CD4-positive, alpha-beta T cell (primary cell): ENCODE results near the gene PRKCQ. TPM values are rescaled to one million over a fixed set of nuclear protein-coding genes. Genes with fewer than 3 reads are reported as not detected.
A peak's percentile ranks its signal among the peaks of the same experiment; 100 is the strongest.

Experiments used
- ATAC-seq: fragments of 200-7000 bp; cut with Tn5 transposase; one replicate; pipeline ENCODE4 v1.10.0; 2022; ENCODE audit warnings: mild to moderate bottlenecking; ENCODE audit not compliant: poor library complexity
- CTCF ChIA-PET: fragments of 350-600 bp; sonication (Branson Sonifier 250); formaldehyde crosslinking; loops from one replicate; lab custom pipeline; 2021; ENCODE audit warnings: antibody characterized with exemption, inconsistent platforms; lab: Charles Lee
- POLR2A ChIA-PET: fragments of 350-600 bp; sonication (Branson Sonifier 250); formaldehyde crosslinking; loops from one replicate; lab custom pipeline; 2021; ENCODE audit warnings: antibody characterized with exemption, inconsistent platforms; lab: Charles Lee
- DNase-seq, 14 experiments: peaks; one replicate each; pipeline ENCODE4 v3.0.0-alpha.2; 2013 to 2020; ENCODE audit warnings: mixed read lengths in 2 of 14
- H3K27ac ChIP-seq, 2 donors: one replicate each; pipeline versions ENCODE4 v1.5.1 to v1.7.0; 2013; ENCODE audit warnings: low read length in 2 of 2, low read depth in 1 of 2, mild to moderate bottlenecking in 1 of 2
- H3K27me3 ChIP-seq, 2 experiments: 1 replicate in 1 of 2; 2 replicates in 1 of 2; pipeline versions ENCODE4 v1.6.1 to v1.7.0; 2013; ENCODE audit warnings: low read length in 2 of 2, control low read depth in 1 of 2, mild to moderate bottlenecking in 1 of 2, moderate library complexity in 1 of 2; ENCODE audit not compliant: insufficient read depth in 2 of 2, control insufficient read depth in 1 of 2
- H3K36me3 ChIP-seq: one replicate; pipeline ENCODE4 v1.6.1; 2013; ENCODE audit warnings: low read length, control low read depth; ENCODE audit not compliant: insufficient read depth
- H3K4me1 ChIP-seq: one replicate; pipeline ENCODE4 v1.6.1; 2013; ENCODE audit warnings: low read length, control low read depth; ENCODE audit not compliant: insufficient read depth
- H3K4me3 ChIP-seq: one replicate; pipeline ENCODE4 v1.5.1; 2013; ENCODE audit warnings: mild to moderate bottlenecking, low read length, moderate library complexity
- H3K9me3 ChIP-seq, 2 experiments: 1 replicate in 1 of 2; 2 replicates in 1 of 2; pipeline versions ENCODE4 v1.6.1 to v1.7.0; 2013; ENCODE audit warnings: low read length in 2 of 2, mild to moderate bottlenecking in 2 of 2, control low read depth in 1 of 2, moderate library complexity in 1 of 2; ENCODE audit not compliant: control insufficient read depth in 1 of 2, insufficient read depth in 1 of 2
- H3K27ac Mint-ChIP-seq: one replicate; pipeline ENCODE4 v1.8.0; 2020; ENCODE audit warnings: mixed read lengths
- H3K27me3 Mint-ChIP-seq: one replicate; pipeline ENCODE4 v1.8.0; 2021; ENCODE audit warnings: mixed read lengths
- H3K36me3 Mint-ChIP-seq: one replicate; pipeline ENCODE4 v1.8.0; 2021; ENCODE audit warnings: low read depth, mixed read lengths
- H3K4me1 Mint-ChIP-seq: one replicate; pipeline ENCODE4 v1.8.0; 2021; ENCODE audit warnings: low read depth, mixed read lengths
- H3K4me3 Mint-ChIP-seq: one replicate; pipeline ENCODE4 v1.8.0; 2020; ENCODE audit warnings: mild to moderate bottlenecking, mixed read lengths
- H3K9me3 Mint-ChIP-seq: one replicate; pipeline ENCODE4 v1.8.0; 2020; ENCODE audit warnings: mixed read lengths
- intact Hi-C, 2 experiments: fragments of 100-400 bp; cut with DNase I in 1 of 2; cut with micrococcal nuclease in 1 of 2; formaldehyde crosslinking; loops; one replicate each; pipeline versions ENCODE4 v1.15.1 to v1.9.0; 2023 to 2025; cut with DNase I, micrococcal nuclease
- total RNA-seq, 174 experiments: library from RNA in 2 of 174; stranded (reverse) in 2 of 174; gene quantifications; one replicate each; pipeline ENCODE4 v1.2.3 and lab custom pipeline; 2021 to 2026
- TF ChIP-seq, protein P1 (sequence below): fragments of 200-600 bp; IDR thresholded peaks from one replicate; pipeline ENCODE4 v1.8.0; 2022; ENCODE audit warnings: antibody characterized with exemption, mild to moderate bottlenecking

Gene PRKCQ
- total RNA-seq, 2 experiments from 2014 or later = 43.4 to 43.9 TPM

DNA sequence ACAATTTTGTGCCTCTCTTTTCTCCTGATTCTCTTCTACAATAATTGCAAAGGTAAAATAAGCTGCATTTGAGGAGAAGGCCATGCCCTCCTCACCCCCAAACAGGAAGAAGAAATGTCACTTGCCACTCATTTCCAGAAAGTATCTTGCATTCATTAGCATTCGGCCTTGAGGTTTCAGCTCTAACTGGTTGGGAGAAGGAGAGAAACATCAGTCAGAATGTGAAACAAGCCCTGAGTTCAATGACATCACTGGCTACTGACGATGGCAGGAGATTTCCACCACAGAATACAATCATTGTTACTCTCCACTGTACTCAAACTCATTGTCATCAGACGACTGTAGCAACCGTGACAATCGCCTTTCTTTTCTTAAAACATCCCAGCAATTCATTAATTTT, 72.8 kb downstream of the PRKCQ start:
- Mint-ChIP-seq H3K9me3 (no peaks in the 10 kb centered on the region), H3K4me1 (peaks cover 53% of the 10 kb centered on the region), H3K4me3 (peak overlapping the region; percentile 16), H3K36me3 (peaks cover 93% of the 10 kb centered on the region), H3K27me3 (no peaks in the 10 kb centered on the region), H3K27ac (peak overlapping the region; percentile 83)
- POLR2A ChIA-PET = interaction anchor here (1.5 kb wide), 1 partner anchor 10 kb away, joined by 3 read pairs; no protein-coding TSS in a partner anchor
- intact Hi-C loops = no loop called here
- Histone ChIP-seq H3K4me3 (no peak overlapping the region), H3K9me3 (no peaks in the 10 kb centered on the region), H3K4me1 (peaks cover 21% of the 10 kb centered on the region), H3K36me3 (peaks cover 84% of the 10 kb centered on the region), H3K27ac (peak overlapping the region in 1 of 2 donors; percentile 11), H3K27me3 (no peaks in the 10 kb centered on the region)
- CTCF ChIA-PET = interaction anchor here (0.9 kb wide), 1 partner anchor 94 kb away, joined by 3 read pairs; no protein-coding TSS in a partner anchor
- TF ChIP-seq, protein P1, sequence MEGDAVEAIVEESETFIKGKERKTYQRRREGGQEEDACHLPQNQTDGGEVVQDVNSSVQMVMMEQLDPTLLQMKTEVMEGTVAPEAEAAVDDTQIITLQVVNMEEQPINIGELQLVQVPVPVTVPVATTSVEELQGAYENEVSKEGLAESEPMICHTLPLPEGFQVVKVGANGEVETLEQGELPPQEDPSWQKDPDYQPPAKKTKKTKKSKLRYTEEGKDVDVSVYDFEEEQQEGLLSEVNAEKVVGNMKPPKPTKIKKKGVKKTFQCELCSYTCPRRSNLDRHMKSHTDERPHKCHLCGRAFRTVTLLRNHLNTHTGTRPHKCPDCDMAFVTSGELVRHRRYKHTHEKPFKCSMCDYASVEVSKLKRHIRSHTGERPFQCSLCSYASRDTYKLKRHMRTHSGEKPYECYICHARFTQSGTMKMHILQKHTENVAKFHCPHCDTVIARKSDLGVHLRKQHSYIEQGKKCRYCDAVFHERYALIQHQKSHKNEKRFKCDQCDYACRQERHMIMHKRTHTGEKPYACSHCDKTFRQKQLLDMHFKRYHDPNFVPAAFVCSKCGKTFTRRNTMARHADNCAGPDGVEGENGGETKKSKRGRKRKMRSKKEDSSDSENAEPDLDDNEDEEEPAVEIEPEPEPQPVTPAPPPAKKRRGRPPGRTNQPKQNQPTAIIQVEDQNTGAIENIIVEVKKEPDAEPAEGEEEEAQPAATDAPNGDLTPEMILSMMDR = no peak
- peak; percentile 56 for ATAC-seq
- DNase-seq = peak in 3 of 14 experiments; percentile 34 to 60 (median 46)

GRCh38 chr10:6505300-6505699, 74.8 kb downstream of the PRKCQ start:
- POLR2A ChIA-PET = no interaction called here
- Mint-ChIP-seq H3K4me1 (peaks cover 55% of the 10 kb centered on the region), H3K4me3 (no peak overlapping the region), H3K27ac (peak overlapping the region; percentile 49), H3K36me3 (peaks cover 90% of the 10 kb centered on the region), H3K27me3 (no peaks in the 10 kb centered on the region), H3K9me3 (no peaks in the 10 kb centered on the region)
- no peak overlapping the region for H3K4me3 ChIP-seq
- TF ChIP-seq, protein P1 = no peak
- no peaks in the 10 kb centered on the region for H3K9me3 ChIP-seq
- H3K27me3 ChIP-seq = no peaks in the 10 kb centered on the region
- ATAC-seq (no peak), DNase-seq (no peak)
- CTCF ChIA-PET = no interaction called here
- H3K4me1 ChIP-seq = peaks cover 21% of the 10 kb centered on the region
- H3K36me3 ChIP-seq = peaks cover 84% of the 10 kb centered on the region
- intact Hi-C loops = no loop called here
- H3K27ac ChIP-seq = no peak overlapping the region

- ATAC-seq = peak; percentile 44
Measured at GRCh38 chr10:6504296-6504695, 75.8 kb downstream of the PRKCQ start.

More at GRCh38 chr10:6504296-6504695, 75.8 kb downstream of the PRKCQ start:
- Mint-ChIP-seq H3K4me3 (no peak overlapping the region), H3K9me3 (no peaks in the 10 kb centered on the region), H3K36me3 (peaks cover 88% of the 10 kb centered on the region), H3K27ac (peak overlapping the region; percentile 57), H3K27me3 (no peaks in the 10 kb centered on the region), H3K4me1 (peaks cover 57% of the 10 kb centered on the region)
- DNase-seq = peak in 1 of 14 experiments; percentile 27
- TF ChIP-seq, protein P1 = no peak
- intact Hi-C loops = no loop called here
- Histone ChIP-seq H3K27me3 (no peaks in the 10 kb centered on the region), H3K4me1 (peaks cover 21% of the 10 kb centered on the region), H3K9me3 (no peaks in the 10 kb centered on the region), H3K36me3 (peaks cover 82% of the 10 kb centered on the region), H3K27ac (peak overlapping the region in 1 of 2 donors; percentile 5), H3K4me3 (no peak overlapping the region)
- POLR2A ChIA-PET = interaction anchor here (1.0 to 1.6 kb wide), 2 partner anchors 11 to 58 kb away, joined by 4 read pairs; no protein-coding TSS in a partner anchor
- CTCF ChIA-PET = interaction anchor here (0.8 kb wide), 1 partner anchor 143 kb away, joined by 3 read pairs; no protein-coding TSS in a partner anchor
